ENCODE measurements around the gene TGFBR1.
A peak's percentile ranks its signal among the peaks of the same experiment; 100 is the strongest.

The TGFBR1 gene

GRCh38 chr9:99104459-99105151 lies at the start of gene TGFBR1:
TGFBR1 (plus strand) TSS chr9:99105113; CDS start chr9:99105206, 93 bp downstream.
- DNase-seq: peak; percentile 95

GRCh38 chr9:99055384-99055783 lies 49.5 kb upstream of the TGFBR1 start:
- no peak for DNase-seq

- DNase-seq: no peak
These were observed 48.7 kb upstream of the TGFBR1 start for GRCh38 chr9:99056186-99056585.

DNA sequence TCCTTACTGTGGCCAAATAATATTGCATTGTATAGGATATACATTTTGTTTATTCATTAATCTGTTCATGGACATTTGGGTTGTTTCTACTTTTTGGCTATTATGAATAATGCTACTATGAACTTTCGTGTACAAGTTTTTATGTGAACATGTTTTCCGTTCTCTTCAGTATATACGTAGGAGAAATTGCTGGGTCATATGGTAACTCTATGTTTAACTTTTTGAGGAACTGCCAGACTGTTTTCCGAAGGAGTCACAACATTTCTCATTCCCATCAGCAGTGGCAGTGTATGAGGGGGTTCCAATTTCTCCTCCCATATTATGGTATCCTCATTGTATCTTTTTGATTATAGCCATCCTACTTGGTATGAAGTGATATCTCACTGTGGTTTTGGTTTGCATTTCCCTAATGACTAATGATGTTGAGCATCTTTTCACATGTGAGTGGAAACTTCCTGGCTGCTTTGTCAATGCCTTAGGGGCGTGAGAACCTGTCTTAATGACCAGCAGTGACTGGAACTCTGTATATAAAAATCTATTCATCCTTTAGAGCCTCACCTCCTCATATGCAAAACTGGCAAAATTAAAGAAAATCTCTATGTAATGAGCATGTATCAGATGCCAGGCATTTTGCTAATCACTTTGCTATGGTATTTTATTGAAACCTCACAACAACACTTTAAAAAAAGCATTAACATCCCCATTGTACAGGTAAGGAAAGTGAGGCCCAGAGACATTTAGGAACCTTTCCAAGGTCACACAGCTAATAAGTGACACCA lies 47.8 kb upstream of the TGFBR1 start:
- DNase-seq: peak; percentile 80

GRCh38 chr9:99057665-99058625 lies 47.0 kb upstream of the TGFBR1 start:
- peak; percentile 88 for DNase-seq

- DNase-seq: peak; percentile 66
These were observed 45.7 kb upstream of the TGFBR1 start for GRCh38 chr9:99058964-99059921.

- DNase-seq: no peak
These were observed 44.3 kb upstream of the TGFBR1 start for GRCh38 chr9:99060621-99061020.

DNA sequence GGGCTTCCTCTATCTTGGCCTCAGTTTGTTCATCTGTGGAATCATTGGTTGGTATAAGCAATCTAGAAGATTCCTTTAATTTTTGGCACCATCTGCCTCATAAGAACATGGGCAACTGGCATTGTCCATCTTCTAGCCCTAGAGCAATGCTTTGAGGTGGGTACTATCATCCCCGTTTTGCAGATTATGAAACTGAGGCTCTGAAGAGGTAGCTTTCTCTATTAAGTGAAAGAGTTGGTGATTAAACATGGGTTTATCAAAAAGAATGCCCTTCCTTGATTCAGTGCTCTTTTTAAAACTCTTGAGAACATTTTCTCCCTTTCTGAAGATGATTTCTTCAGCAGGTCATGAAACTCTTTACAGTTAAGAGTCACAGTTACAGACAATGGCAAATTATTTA lies 42.4 kb upstream of the TGFBR1 start:
- DNase-seq: no peak

DNA sequence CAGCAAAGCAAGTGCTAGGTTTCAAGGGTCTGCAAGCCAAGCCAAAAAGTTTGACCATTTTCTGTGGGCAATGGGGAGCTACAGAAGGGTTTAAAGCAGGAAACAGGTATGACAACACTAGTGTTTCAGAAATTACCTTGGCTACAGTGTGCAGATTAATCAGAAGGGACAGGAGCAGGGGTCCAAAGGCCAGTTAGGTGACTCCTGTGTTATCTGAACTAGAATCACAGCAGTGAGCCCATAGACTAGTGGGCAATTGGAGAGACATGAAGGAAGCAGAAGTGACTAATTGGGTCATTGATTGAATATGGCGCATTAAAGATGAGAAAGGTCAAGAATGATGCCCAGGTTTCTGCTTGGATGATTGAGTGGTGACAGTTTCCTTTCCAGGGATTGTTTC lies 41.4 kb upstream of the TGFBR1 start:
- no peak for DNase-seq

DNA sequence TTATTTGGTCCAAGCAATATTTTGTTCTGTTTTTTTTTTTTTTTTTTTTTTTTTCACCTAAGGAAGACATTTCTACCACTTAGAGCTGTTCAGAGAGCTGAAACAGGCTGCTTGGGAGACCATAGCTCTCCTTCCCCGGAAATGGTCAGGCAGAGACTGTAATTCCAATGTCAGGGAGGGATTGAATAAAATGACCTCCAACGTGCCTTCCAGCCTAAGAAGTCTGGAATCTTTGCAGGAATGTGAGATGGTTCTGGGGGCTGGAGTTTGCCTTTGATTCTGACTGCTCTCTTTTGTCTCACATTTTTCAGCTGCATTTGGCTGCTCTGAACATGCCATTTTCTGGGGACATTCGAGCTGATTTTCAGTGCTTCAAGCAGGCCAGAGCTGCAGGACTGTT lies 38.3 kb upstream of the TGFBR1 start:
- no peak for DNase-seq

- no peak for DNase-seq
These were observed 35.8 kb upstream of the TGFBR1 start for GRCh38 chr9:99069075-99069474.

- no peak for DNase-seq
These were observed 35.4 kb upstream of the TGFBR1 start for GRCh38 chr9:99069546-99069945.

GRCh38 chr9:99070681-99071080 lies 34.2 kb upstream of the TGFBR1 start:
- no peak for DNase-seq

- no peak for DNase-seq
These were observed 33.4 kb upstream of the TGFBR1 start for GRCh38 chr9:99071313-99072039.

GRCh38 chr9:99072040-99072394 lies 32.9 kb upstream of the TGFBR1 start:
- DNase-seq: no peak

GRCh38 chr9:99073347-99073746 lies 31.6 kb upstream of the TGFBR1 start:
- no peak for DNase-seq

- no peak for DNase-seq
These were observed 30.7 kb upstream of the TGFBR1 start for GRCh38 chr9:99073985-99074901.

DNA sequence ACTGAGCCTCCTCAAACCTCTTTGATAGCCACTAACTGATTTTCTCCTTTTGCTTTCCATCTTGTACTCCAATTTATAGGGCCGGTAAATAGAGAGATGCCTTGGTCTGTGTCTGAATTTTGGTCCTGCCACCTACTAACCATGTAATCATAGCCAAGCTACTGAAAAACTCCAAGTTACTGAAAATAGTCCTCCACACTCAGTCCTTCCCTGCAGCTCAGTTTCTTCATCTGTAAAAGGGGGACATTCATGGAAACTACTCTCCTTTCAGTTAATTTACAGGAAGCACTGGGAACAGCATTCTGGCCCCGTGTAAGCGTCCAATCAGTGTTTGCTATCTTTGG lies 30.0 kb upstream of the TGFBR1 start:
- DNase-seq: no peak

GRCh38 chr9:99075246-99075912 lies 29.5 kb upstream of the TGFBR1 start:
- DNase-seq: no peak

GRCh38 chr9:99076030-99076429 lies 28.9 kb upstream of the TGFBR1 start:
- DNase-seq: no peak

Measured in activated CD4-positive, alpha-beta T cell treated with anti-CD3 and anti-CD28 coated beads, Interleukin-2, Interleukin-6, amounts not matched to agents 100 ng/mL and 50 ng/mL, durations not matched to agents 16 hours and 8 hours (primary cell).